H1 (cell line): ENCODE data around the gene CTSW. TPM values are rescaled to one million over a fixed set of nuclear protein-coding genes. Genes with fewer than 3 reads are reported as not detected.

Experiments
- CTCF ChIA-PET: fragments of 300-600 bp; sonication (Branson Sonifier 250); formaldehyde crosslinking; loops from one replicate; lab custom pipeline; 2021; ENCODE audit not compliant: partially characterized antibody; lab: Charles Lee
- POLR2A ChIA-PET: fragments of 300-600 bp; sonication (Branson Sonifier 250); formaldehyde crosslinking; loops from one replicate; lab custom pipeline; 2021; ENCODE audit warnings: inconsistent platforms; ENCODE audit not compliant: partially characterized antibody; lab: Charles Lee
- DNase-seq, 2 experiments: peaks; one replicate each; pipeline versions ENCODE4 v3.0.0 to v3.0.0-alpha.2; 2010 to 2022; ENCODE audit warnings: low spot score in 2 of 2, low read depth in 1 of 2, mixed read lengths in 1 of 2
- FAIRE-seq: peaks from 2 replicates; lab custom pipeline; 2011; peaks lifted over from hg19 to GRCh38; lab: Jason Lieb, UNC
- H2AFZ ChIP-seq: 2 replicates; pipeline ENCODE4 v1.8.1; 2012; ENCODE audit warnings: low read length, inconsistent platforms
- H2AK5ac ChIP-seq: 2 replicates; pipeline ENCODE4 v1.6.1; 2013; ENCODE audit warnings: low read depth, low read length
- H2BK120ac ChIP-seq: replicated peaks from 2 replicates; pipeline ENCODE3; 2013; ENCODE audit warnings: low read depth, low read length, inconsistent platforms
- H2BK12ac ChIP-seq: 2 replicates; pipeline ENCODE4 v1.6.1; 2013; ENCODE audit warnings: low read depth, low read length
- H2BK15ac ChIP-seq: 2 replicates; pipeline ENCODE4 v1.6.1; 2013; ENCODE audit warnings: low read length
- H2BK20ac ChIP-seq: 2 replicates; pipeline ENCODE4 v1.6.1; 2013; ENCODE audit warnings: low read length
- H2BK5ac ChIP-seq: 2 replicates; pipeline ENCODE4 v1.6.1; 2013; ENCODE audit warnings: low read depth, low read length
- H3K14ac ChIP-seq: 2 replicates; pipeline ENCODE4 v1.6.1; 2013; ENCODE audit warnings: inconsistent platforms; ENCODE audit not compliant: insufficient read length
- H3K18ac ChIP-seq: 2 replicates; pipeline ENCODE4 v1.6.1; 2013; ENCODE audit warnings: low read length; ENCODE audit errors: extremely low read depth
- H3K23ac ChIP-seq: 2 replicates; pipeline ENCODE4 v1.6.1; 2013; ENCODE audit warnings: inconsistent platforms; ENCODE audit not compliant: insufficient read length
- H3K23me2 ChIP-seq: 2 replicates; pipeline ENCODE4 v1.6.1; 2013; ENCODE audit warnings: low read depth, low read length
- H3K27ac ChIP-seq: 2 replicates; pipeline ENCODE4 v1.6.1; 2011; ENCODE audit warnings: low read depth, low read length, inconsistent platforms
- H3K27me3 ChIP-seq, 4 experiments: replicated peaks in 1 of 4; 1 replicate in 1 of 4; 2 replicates in 3 of 4; pipeline versions ENCODE4 v1.6.1 to v1.8.1; 2011 to 2013; ENCODE audit warnings: low read length in 3 of 4, mild to moderate bottlenecking in 3 of 4, inconsistent platforms in 2 of 4, mixed read lengths in 2 of 4, moderate library complexity in 1 of 4; ENCODE audit not compliant: control insufficient read depth in 3 of 4, insufficient read depth in 3 of 4; ENCODE audit errors: extremely low read depth in 1 of 4
- H3K36me3 ChIP-seq, 4 experiments: 2 replicates each; pipeline versions ENCODE4 v1.6.1 to v1.8.1; 2011 to 2013; ENCODE audit warnings: mild to moderate bottlenecking in 4 of 4, low read length in 3 of 4, moderate library complexity in 2 of 4, control low read depth in 1 of 4, inconsistent platforms in 1 of 4; ENCODE audit not compliant: insufficient read depth in 4 of 4, control insufficient read depth in 2 of 4
- H3K4ac ChIP-seq: replicated peaks from 2 replicates; pipeline ENCODE3; 2013; ENCODE audit warnings: low read length, low read depth, mixed read lengths, inconsistent platforms; ENCODE audit not compliant: insufficient read length
- H3K4me1 ChIP-seq, 4 experiments: replicated peaks in 1 of 4; 1 replicate in 1 of 4; 2 replicates in 3 of 4; pipeline versions ENCODE4 v1.6.1 to v1.8.1; 2011 to 2013; ENCODE audit warnings: low read length in 3 of 4, inconsistent platforms in 2 of 4, mixed read lengths in 1 of 4; ENCODE audit not compliant: insufficient read depth in 4 of 4, control insufficient read depth in 3 of 4
- H3K4me2 ChIP-seq, 2 experiments: 2 replicates each; pipeline versions ENCODE4 v1.6.1 to v1.8.1; 2011 to 2013; ENCODE audit warnings: low read depth in 2 of 2, low read length in 2 of 2, control low read depth in 1 of 2, inconsistent platforms in 1 of 2, mild to moderate bottlenecking in 1 of 2; ENCODE audit not compliant: insufficient read depth in 1 of 2
- H3K4me3 ChIP-seq, 4 experiments: fragments of 200-600, 300-600 bp in 1 of 4; sonication (generic), shearing (Covaris generic), sonication (Bioruptor Twin) in 1 of 4; 2 replicates each; pipeline versions ENCODE4 v1.5.1 to v1.8.1; 2011 to 2016; ENCODE audit warnings: low read length in 4 of 4, low read depth in 3 of 4, control low read depth in 2 of 4, inconsistent platforms in 2 of 4, mild to moderate bottlenecking in 2 of 4, mixed read lengths in 1 of 4, moderate library complexity in 1 of 4; ENCODE audit not compliant: insufficient read depth in 2 of 4; ENCODE audit errors: extremely low read depth in 1 of 4
- H3K56ac ChIP-seq: replicated peaks from 2 replicates; pipeline ENCODE3; 2013; ENCODE audit warnings: low read depth, mild to moderate bottlenecking, mixed read lengths, low read length, inconsistent platforms; ENCODE audit not compliant: insufficient read length
- H3K79me1 ChIP-seq: 2 replicates; pipeline ENCODE4 v1.6.1; 2013; ENCODE audit warnings: low read depth, low read length, control low read depth
- H3K79me2 ChIP-seq, 2 experiments: 2 replicates each; pipeline versions ENCODE4 v1.6.1 to v1.8.1; 2012 to 2013; ENCODE audit warnings: low read length in 2 of 2, mild to moderate bottlenecking in 2 of 2, inconsistent platforms in 1 of 2; ENCODE audit not compliant: insufficient read depth in 2 of 2, control insufficient read depth in 1 of 2
- H3K9ac ChIP-seq, 4 experiments: replicated peaks in 1 of 4; 1 replicate in 1 of 4; 2 replicates in 3 of 4; pipeline versions ENCODE4 v1.6.1 to v1.8.1; 2011 to 2013; ENCODE audit warnings: low read depth in 3 of 4, low read length in 3 of 4, control low read depth in 2 of 4, mild to moderate bottlenecking in 2 of 4, moderate library complexity in 2 of 4, inconsistent platforms in 1 of 4; ENCODE audit errors: extremely low read depth in 1 of 4
- H3K9me3 ChIP-seq, 2 experiments: 2 replicates each; pipeline versions ENCODE4 v1.6.1 to v1.8.1; 2012 to 2013; ENCODE audit warnings: mild to moderate bottlenecking in 2 of 2, moderate library complexity in 2 of 2, control low read depth in 1 of 2, inconsistent platforms in 1 of 2, low read depth in 1 of 2, low read length in 1 of 2, mixed read lengths in 1 of 2; ENCODE audit not compliant: insufficient read depth in 2 of 2
- H4K20me1 ChIP-seq, 2 experiments: replicated peaks in 1 of 2; 2 replicates each; pipeline versions ENCODE3 to v1.8.1; 2011 to 2013; ENCODE audit warnings: inconsistent platforms in 2 of 2, low read length in 2 of 2, mild to moderate bottlenecking in 1 of 2; ENCODE audit not compliant: insufficient read depth in 2 of 2, control insufficient read depth in 1 of 2
- H4K5ac ChIP-seq: 2 replicates; pipeline ENCODE4 v1.6.1; 2013; ENCODE audit warnings: low read length, low read depth, mixed read lengths, inconsistent platforms; ENCODE audit not compliant: insufficient read length
- H4K8ac ChIP-seq: 2 replicates; pipeline ENCODE4 v1.8.0; 2013; ENCODE audit warnings: mild to moderate bottlenecking, moderate library complexity, low read length, inconsistent platforms; ENCODE audit not compliant: insufficient read depth; ENCODE audit errors: extremely low read depth
- H4K91ac ChIP-seq: replicated peaks from 2 replicates; pipeline ENCODE3; 2013; ENCODE audit warnings: low read length, mixed read lengths, inconsistent platforms; ENCODE audit not compliant: insufficient read length
- CTCF ChIP-seq, 3 experiments: IDR thresholded peaks; 1 replicate in 2 of 3; 2 replicates in 1 of 3; pipeline versions ENCODE4 v1.5.1 to v1.6.1; 2011; ENCODE audit warnings: low read length in 3 of 3, mild to moderate bottlenecking in 3 of 3, inconsistent platforms in 2 of 3, low read depth in 1 of 3, moderate library complexity in 1 of 3; ENCODE audit not compliant: insufficient read depth in 1 of 3; ENCODE audit errors: control extremely low read depth in 1 of 3
- HDAC2 ChIP-seq, 2 experiments: fragments of 300-600 bp in 1 of 2; sonication (generic) in 1 of 2; IDR thresholded peaks; 2 replicates each; pipeline ENCODE4 v1.6.1; 2011 to 2012; ENCODE audit warnings: low read depth in 2 of 2, low read length in 2 of 2, mild to moderate bottlenecking in 2 of 2, moderate library complexity in 2 of 2, borderline replicate concordance in 1 of 2, inconsistent platforms in 1 of 2
- SIRT6 ChIP-seq: IDR thresholded peaks from one replicate; pipeline ENCODE4 v1.7.1; 2012; ENCODE audit warnings: low read length, inconsistent platforms
- WGBS, 2 experiments: shearing (Covaris generic) in 1 of 2; methylation state at CpG; one replicate each; pipeline versions ENCODE4 v1.1.6 to v1.1.7; 2013 to 2015; ENCODE audit warnings: low lambda C conversion rate in 2 of 2, mixed read lengths in 2 of 2, inconsistent platforms in 1 of 2, low coverage in 1 of 2, missing lambda C conversion rate in 1 of 2; ENCODE audit not compliant: insufficient replicate concordance in 2 of 2, insufficient coverage in 1 of 2, insufficient read length in 1 of 2; ENCODE audit errors: extremely low coverage in 1 of 2, missing lambda C conversion rate in 1 of 2; 5-methylcytosine and 5-hydroxymethylcytosine counted together
- polyA plus RNA-seq, 7 experiments: library from polyadenylated mRNA; depleted of rRNA in 3 of 7; stranded (reverse) in 5 of 7; unstranded in 2 of 7; fragments of >200 nt in 5 of 7; fragments of 200-250 nt in 2 of 7; gene quantifications; 1 replicate in 5 of 7; 2 replicates in 1 of 7; 4 replicates in 1 of 7; pipeline versions ENCODE4 v1.2.1 to v1.2.3, GENCODE V29; 2011 to 2013; ENCODE audit warnings: missing spikeins in 2 of 7, mixed read lengths in 2 of 7
- total RNA-seq: library from RNA; stranded (reverse); fragmentation: NEBNext Ultra II Directional; extraction: Animal tissue kit (Norgen Biotek cat#: 25700); gene quantifications from 2 replicates; pipeline ENCODE4 v1.2.1, GENCODE V29; 2021

CTSW gene
- total and polyA plus RNA-seq, 2 of the 8 experiments (the other 6 are each of a cell fraction or from before 2014, with no cell fraction given): not detected

- Histone ChIP-seq H3K79me1 (peaks cover 20% of the 10 kb centered on the region), H2BK5ac (no peak overlapping the region), H3K27ac (peak overlapping the region; percentile 82), H2BK20ac (no peak overlapping the region), H3K4me3 (peak overlapping the region; percentile 49 to 95 (median 86)), H3K79me2 (peaks cover 15 to 41% of the 10 kb centered on the region in 2 experiments), H3K4me2 (peak overlapping the region; percentile 95 to 97), H2BK15ac (no peak overlapping the region), H3K4ac (no peak overlapping the region), H3K27me3 (no peaks in the 10 kb centered on the region), H2BK12ac (no peak overlapping the region), H3K14ac (no peak overlapping the region), H3K23me2 (peaks cover 19% of the 10 kb centered on the region), H2AK5ac (no peak overlapping the region), H4K20me1 (peaks cover 25% of the 10 kb centered on the region in 2 experiments), H3K36me3 (peaks cover 20 to 29% (median 26%) of the 10 kb centered on the region in 4 experiments), H3K9me3 (no peaks in the 10 kb centered on the region), H3K4me1 (peaks cover 0 to 15% (median 6%) of the 10 kb centered on the region in 4 experiments; a peak in 5 of 7 replicates), H2AFZ (peak overlapping the region; percentile 65; the same call in 1 of the 2 replicates), H3K23ac (no peak overlapping the region), H3K18ac (no peak overlapping the region), H3K9ac (peak overlapping the region; percentile 69 to 87 (median 76)), H4K5ac (no peak overlapping the region), H2BK120ac (no peak overlapping the region), H4K91ac (no peak overlapping the region), H4K8ac (no peak overlapping the region), H3K56ac (no peak overlapping the region)
- no peak for DNase-seq
- WGBS, 2 experiments: 4% methylated on average over 10 of the region's 10 CpGs; no CpG with 5 or more reads in 1 of the 2 experiments
- FAIRE-seq: no peak
- ChIA-PET POLR2A (interaction anchor here (0.6 to 39.7 kb wide), 32 partner anchors 3 to 244 kb away, joined by 3 to 1071 read pairs (median 4); partner anchors contain the start of genes AP5B1, CCDC85B, CFL1 and CTSW), CTCF (interaction anchor here (0.6 to 9.9 kb wide), 14 partner anchors 9 to 438 kb away, joined by 3 to 191 read pairs (median 6); partner anchors contain the start of genes CCDC85B, CTSW and FIBP)
- no peak for TF ChIP-seq CTCF (IDR thresholded peaks at IDR 0.05; ENCODE audit: control extremely low read depth in 1 of 3, insufficient read depth in 1 of 3, low read depth in 1 of 3, low read length in 3 of 3)
- TF ChIP-seq SIRT6: no peak
- TF ChIP-seq HDAC2 (IDR thresholded peaks at IDR 0.05; ENCODE audit: borderline replicate concordance in 1 of 2, low read depth in 2 of 2, low read length in 2 of 2): 0 out of 4 replicates have a peak, but pooled peaks of 1 of the 2 experiments have one; percentile 1
Measured at GRCh38 chr11:65858681-65859087, 21.0 kb upstream of the CTSW start.
